OCI-LY3 (cell line): Measurements from ENCODE around the gene CDHR2.

ENCODE experiments used
- H2AFZ ChIP-seq: fragments of 200-600, 300-600 bp; shearing (Covaris generic); 2 replicates; pipeline ENCODE4 v1.6.0; 2014; ENCODE audit warnings: antibody characterized with exemption, low read depth, low read length
- H3K27ac ChIP-seq: fragments of 200-600, 300-600 bp; sonication (generic); 2 replicates; pipeline ENCODE4 v1.5.1; 2014; ENCODE audit warnings: mild to moderate bottlenecking, low read length, moderate library complexity, mixed read lengths
- H3K27me3 ChIP-seq: fragments of 200-600, 300-600 bp; sonication (generic); 2 replicates; pipeline ENCODE4 v1.6.1; 2014; ENCODE audit warnings: low read depth, low read length, mixed read lengths
- H3K36me3 ChIP-seq: fragments of 200-600, 300-600 bp; sonication (generic); replicated peaks from 2 replicates; pipeline ENCODE3; 2014; ENCODE audit warnings: low read depth, low read length, mixed read lengths
- H3K4me1 ChIP-seq: fragments of 300-600, 200-600 bp; sonication (generic); 2 replicates; pipeline ENCODE4 v1.6.1; 2014; ENCODE audit warnings: low read length, mixed read lengths
- H3K4me2 ChIP-seq: fragments of 200-600, 300-600 bp; sonication (generic); 2 replicates; pipeline ENCODE4 v1.6.1; 2014; ENCODE audit warnings: low read length, mixed read lengths
- H3K4me3 ChIP-seq: fragments of 300-600, 200-600 bp; sonication (generic); 2 replicates; pipeline ENCODE4 v1.5.1; 2014; ENCODE audit warnings: antibody characterized with exemption, mild to moderate bottlenecking, low read length, moderate library complexity
- H3K79me2 ChIP-seq: fragments of 300-600, 200-600 bp; shearing (Covaris generic); 2 replicates; pipeline ENCODE4 v1.6.1; 2014; ENCODE audit warnings: mild to moderate bottlenecking, low read length, mixed read lengths
- H3K9ac ChIP-seq: fragments of 300-600, 200-600 bp; shearing (Covaris generic); 2 replicates; pipeline ENCODE4 v1.6.0; 2014; ENCODE audit warnings: mild to moderate bottlenecking, low read length, moderate library complexity
- H3K9me3 ChIP-seq: fragments of 200-600, 300-600 bp; shearing (Covaris generic); 2 replicates; pipeline ENCODE4 v1.6.1; 2014; ENCODE audit warnings: low read length, mixed read lengths; ENCODE audit not compliant: insufficient read depth
- H4K20me1 ChIP-seq: fragments of 200-600, 300-600 bp; sonication (generic); 2 replicates; pipeline ENCODE4 v1.6.1; 2016; ENCODE audit warnings: low read length, mixed read lengths; ENCODE audit not compliant: insufficient read depth
- EZH2phosphoT487 ChIP-seq: fragments of 200-600 bp; shearing (Covaris generic); IDR thresholded peaks from 2 replicates; pipeline ENCODE4 v1.6.1; 2018; ENCODE audit warnings: antibody characterized with exemption, mixed run types, low read depth
- TF ChIP-seq, protein P1 (sequence below): fragments of 200-600, 300-600 bp; sonication (generic); IDR thresholded peaks from 2 replicates; pipeline ENCODE4 v1.5.1; 2014; ENCODE audit warnings: antibody characterized with exemption, low read length, low read depth

The CDHR2 gene

GRCh38 chr5:176639208-176639607 lies 90.1 kb downstream of the CDHR2 start:
- Histone ChIP-seq H3K4me2 (no peak overlapping the region), H3K79me2 (no peaks in the 10 kb centered on the region), H3K9ac (no peak overlapping the region), H3K27me3 (peaks cover 8% of the 10 kb centered on the region), H3K36me3 (no peaks in the 10 kb centered on the region), H3K9me3 (no peaks in the 10 kb centered on the region), H3K27ac (no peak overlapping the region), H3K4me3 (no peak overlapping the region), H4K20me1 (no peaks in the 10 kb centered on the region), H3K4me1 (no peaks in the 10 kb centered on the region), H2AFZ (no peak overlapping the region)
- TF ChIP-seq, protein P1, sequence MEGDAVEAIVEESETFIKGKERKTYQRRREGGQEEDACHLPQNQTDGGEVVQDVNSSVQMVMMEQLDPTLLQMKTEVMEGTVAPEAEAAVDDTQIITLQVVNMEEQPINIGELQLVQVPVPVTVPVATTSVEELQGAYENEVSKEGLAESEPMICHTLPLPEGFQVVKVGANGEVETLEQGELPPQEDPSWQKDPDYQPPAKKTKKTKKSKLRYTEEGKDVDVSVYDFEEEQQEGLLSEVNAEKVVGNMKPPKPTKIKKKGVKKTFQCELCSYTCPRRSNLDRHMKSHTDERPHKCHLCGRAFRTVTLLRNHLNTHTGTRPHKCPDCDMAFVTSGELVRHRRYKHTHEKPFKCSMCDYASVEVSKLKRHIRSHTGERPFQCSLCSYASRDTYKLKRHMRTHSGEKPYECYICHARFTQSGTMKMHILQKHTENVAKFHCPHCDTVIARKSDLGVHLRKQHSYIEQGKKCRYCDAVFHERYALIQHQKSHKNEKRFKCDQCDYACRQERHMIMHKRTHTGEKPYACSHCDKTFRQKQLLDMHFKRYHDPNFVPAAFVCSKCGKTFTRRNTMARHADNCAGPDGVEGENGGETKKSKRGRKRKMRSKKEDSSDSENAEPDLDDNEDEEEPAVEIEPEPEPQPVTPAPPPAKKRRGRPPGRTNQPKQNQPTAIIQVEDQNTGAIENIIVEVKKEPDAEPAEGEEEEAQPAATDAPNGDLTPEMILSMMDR, result no peak

- Histone ChIP-seq H3K4me2 (no peak overlapping the region), H3K36me3 (no peaks in the 10 kb centered on the region), H3K9ac (no peak overlapping the region), H3K27me3 (peaks cover 6% of the 10 kb centered on the region; the same call in 1 of the 2 replicates), H3K4me1 (no peaks in the 10 kb centered on the region), H4K20me1 (no peaks in the 10 kb centered on the region), H3K27ac (no peak overlapping the region), H3K9me3 (no peaks in the 10 kb centered on the region), H3K79me2 (no peaks in the 10 kb centered on the region), H2AFZ (no peak overlapping the region), H3K4me3 (no peak overlapping the region)
- TF ChIP-seq, protein P1, result no peak
- no peak for TF ChIP-seq EZH2phosphoT487
Measured at GRCh38 chr5:176639981-176640380, 90.8 kb downstream of the CDHR2 start.

GRCh38 chr5:176640616-176641015 lies 91.5 kb downstream of the CDHR2 start:
- no peaks in the 10 kb centered on the region for H3K36me3 ChIP-seq
- H2AFZ ChIP-seq, result no peak overlapping the region
- no peaks in the 10 kb centered on the region for H3K79me2 ChIP-seq
- H3K9me3 ChIP-seq, result no peaks in the 10 kb centered on the region
- H3K4me3 ChIP-seq, result no peak overlapping the region
- no peak for TF ChIP-seq EZH2phosphoT487
- TF ChIP-seq, protein P1, result no peak
- H3K4me1 ChIP-seq, result no peaks in the 10 kb centered on the region
- no peaks in the 10 kb centered on the region for H4K20me1 ChIP-seq
- H3K27ac ChIP-seq, result no peak overlapping the region
- no peak overlapping the region for H3K4me2 ChIP-seq
- no peak overlapping the region for H3K9ac ChIP-seq
- no peaks in the 10 kb centered on the region for H3K27me3 ChIP-seq

DNA sequence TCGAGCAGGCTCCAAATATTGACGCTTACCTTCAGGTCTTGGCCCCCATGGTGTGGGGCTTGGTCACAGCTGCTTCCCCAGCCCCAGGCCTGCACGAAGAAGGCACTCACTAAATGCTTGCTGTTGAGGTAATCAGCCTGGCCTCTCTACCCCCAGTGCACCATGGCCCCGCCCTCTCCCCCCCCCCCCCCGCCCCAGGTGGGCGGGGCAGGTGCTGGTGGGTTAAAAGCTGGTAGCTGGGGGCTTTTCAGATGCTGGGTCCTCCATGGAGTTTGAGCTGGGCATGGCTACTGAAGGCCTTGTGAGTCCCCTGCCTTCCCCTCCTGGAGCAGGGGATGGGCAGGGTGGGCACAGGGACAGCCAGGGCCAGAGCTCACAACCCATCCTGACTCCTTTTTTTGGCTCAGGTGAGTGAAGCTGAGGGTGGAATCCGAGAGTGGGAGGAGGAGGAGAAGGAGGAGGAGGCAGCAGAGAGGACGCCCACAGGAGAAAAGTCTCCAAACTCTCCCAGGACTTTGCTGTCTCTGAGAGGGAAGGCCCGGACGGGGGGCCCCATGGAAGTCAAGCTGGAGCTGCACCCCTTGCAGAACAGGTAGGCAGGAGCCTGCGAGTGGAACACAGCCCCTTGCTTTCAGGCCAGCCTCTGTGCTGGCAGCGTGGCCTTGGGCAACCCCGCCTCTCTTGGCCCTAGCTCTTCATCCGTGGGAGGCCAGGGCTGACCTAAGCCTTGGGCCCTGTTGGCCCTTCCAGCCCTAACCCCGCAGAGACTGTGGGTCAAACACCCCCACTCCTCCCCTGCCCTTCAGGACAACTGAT lies 93.7 kb downstream of the CDHR2 start:
- Histone ChIP-seq H3K27me3 (no peaks in the 10 kb centered on the region), H2AFZ (no peak overlapping the region)

More for the DNA sequence above, 93.7 kb downstream of the CDHR2 start:
- Histone ChIP-seq H3K27ac (no peak overlapping the region), H3K9me3 (no peaks in the 10 kb centered on the region), H4K20me1 (no peaks in the 10 kb centered on the region), H3K36me3 (no peaks in the 10 kb centered on the region), H3K4me1 (peaks cover 7% of the 10 kb centered on the region), H3K9ac (no peak overlapping the region), H3K4me3 (no peak overlapping the region), H3K79me2 (0 out of 2 replicates have a peak, but pooled peaks cover under 1% of the 10 kb centered on the region), H3K4me2 (no peak overlapping the region)
- TF ChIP-seq EZH2phosphoT487, result no peak
- TF ChIP-seq, protein P1, result no peak
